HG02970 (cell line): ENCODE results near the gene RPS6KC1.
"Not testable (repeated sequence)": the region's sequence is repeated elsewhere in the genome, so short reads cannot be mapped to it uniquely, and the experiment has no call there.

Experiments used
- ATAC-seq: cut with Tn5 transposase; IDR thresholded peaks from one replicate; pipeline ENCODE4 v1.9.1; 2021; ENCODE audit warnings: mild to moderate bottlenecking, moderate library complexity, moderate number of reproducible peaks; ENCODE audit not compliant: unreplicated experiment, low FRiP score

Gene RPS6KC1

GRCh38 chr1:213201380-213202155, 150.5 kb downstream of the RPS6KC1 start:
- no peak for ATAC-seq

- no peak for ATAC-seq
These were observed 160.2 kb downstream of the RPS6KC1 start for GRCh38 chr1:213211201-213211600.

GRCh38 chr1:213219076-213219475, 168.0 kb downstream of the RPS6KC1 start:
- ATAC-seq: not testable (repeated sequence)

GRCh38 chr1:213221209-213221608, 170.2 kb downstream of the RPS6KC1 start:
- ATAC-seq: no peak

- no peak for ATAC-seq
These were observed 176.4 kb downstream of the RPS6KC1 start for GRCh38 chr1:213227458-213227857.

GRCh38 chr1:213231795-213232231, 180.8 kb downstream of the RPS6KC1 start:
- no peak for ATAC-seq

GRCh38 chr1:213242883-213243282, 191.8 kb downstream of the RPS6KC1 start:
- ATAC-seq: no peak

GRCh38 chr1:213244664-213245091, 193.6 kb downstream of the RPS6KC1 start:
- ATAC-seq: no peak

GRCh38 chr1:213245260-213245910, 194.3 kb downstream of the RPS6KC1 start:
- no peak for ATAC-seq

- ATAC-seq: no peak
These were observed 196.0 kb downstream of the RPS6KC1 start for GRCh38 chr1:213247038-213247437.

- no peak for ATAC-seq
These were observed 198.4 kb downstream of the RPS6KC1 start for GRCh38 chr1:213249395-213249794.

GRCh38 chr1:213250041-213250440, 199.0 kb downstream of the RPS6KC1 start:
- no peak for ATAC-seq

- ATAC-seq: no peak
These were observed 199.4 kb downstream of the RPS6KC1 start for GRCh38 chr1:213250446-213250845.

- ATAC-seq: no peak
These were observed 200.9 kb downstream of the RPS6KC1 start for GRCh38 chr1:213251972-213252371.

GRCh38 chr1:213256438-213257087, 205.5 kb downstream of the RPS6KC1 start:
- ATAC-seq: no peak

GRCh38 chr1:213260311-213261075, 209.5 kb downstream of the RPS6KC1 start:
- ATAC-seq: no peak

GRCh38 chr1:213264531-213264930, 213.5 kb downstream of the RPS6KC1 start:
- ATAC-seq: no peak

- ATAC-seq: no peak
These were observed 216.1 kb downstream of the RPS6KC1 start for GRCh38 chr1:213266983-213267772.

GRCh38 chr1:213268221-213268620, 217.2 kb downstream of the RPS6KC1 start:
- ATAC-seq: no peak

GRCh38 chr1:213269829-213270228, 218.8 kb downstream of the RPS6KC1 start:
- ATAC-seq: no peak
